GM18502 (cell line): ENCODE measurements around the gene PCDHB9.
"Not testable (repeated sequence)": the region's sequence is repeated elsewhere in the genome, so short reads cannot be mapped to it uniquely, and the experiment has no call there.

Source experiments
- ATAC-seq: cut with Tn5 transposase; IDR thresholded peaks from one replicate; pipeline ENCODE4 v1.9.1; 2021; ENCODE audit warnings: mild to moderate bottlenecking; ENCODE audit not compliant: unreplicated experiment, poor library complexity

The PCDHB9 gene

DNA sequence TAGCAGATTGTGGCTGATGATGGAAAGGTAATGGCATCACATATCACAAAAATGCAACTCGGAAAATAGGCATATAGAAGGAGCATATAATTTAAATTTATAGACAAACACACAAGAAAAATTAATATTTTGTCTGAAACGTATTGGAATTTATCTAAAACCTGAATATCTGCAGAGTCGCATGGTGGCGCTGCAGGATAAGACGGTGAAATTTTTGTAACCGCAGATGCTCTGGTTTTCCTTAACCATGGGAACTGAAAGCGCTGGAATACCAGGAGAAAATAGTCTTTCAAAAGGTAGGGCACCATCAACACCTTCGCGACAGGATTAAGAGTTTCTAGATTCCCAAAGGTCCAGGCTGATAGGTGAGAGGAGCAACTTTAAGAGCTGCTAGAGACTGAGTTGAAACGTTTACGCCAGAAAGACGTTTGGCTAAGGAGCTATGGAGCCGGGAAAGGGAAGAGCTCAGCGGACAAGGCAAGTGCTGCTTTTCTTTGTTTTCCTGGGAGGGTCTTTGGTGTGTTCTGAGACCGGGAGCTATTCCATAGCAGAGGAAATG lies 47.2 kb downstream of the PCDHB9 start:
- ATAC-seq = no peak

DNA sequence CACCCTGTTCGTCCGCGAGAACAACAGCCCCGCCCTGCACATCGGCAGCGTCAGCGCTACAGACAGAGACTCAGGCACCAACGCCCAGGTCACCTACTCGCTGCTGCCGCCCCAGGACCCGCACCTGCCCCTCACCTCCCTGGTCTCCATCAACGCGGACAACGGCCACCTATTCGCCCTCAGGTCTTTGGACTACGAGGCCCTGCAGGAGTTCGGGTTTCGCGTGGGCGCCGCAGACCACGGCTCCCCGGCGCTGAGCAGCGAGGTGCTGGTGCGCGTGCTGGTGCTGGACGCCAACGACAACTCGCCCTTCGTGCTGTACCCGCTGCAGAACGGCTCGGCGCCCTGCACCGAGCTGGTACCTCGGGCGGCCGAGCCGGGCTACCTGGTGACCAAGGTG lies 49.0 kb downstream of the PCDHB9 start:
- ATAC-seq = not testable (repeated sequence)

DNA sequence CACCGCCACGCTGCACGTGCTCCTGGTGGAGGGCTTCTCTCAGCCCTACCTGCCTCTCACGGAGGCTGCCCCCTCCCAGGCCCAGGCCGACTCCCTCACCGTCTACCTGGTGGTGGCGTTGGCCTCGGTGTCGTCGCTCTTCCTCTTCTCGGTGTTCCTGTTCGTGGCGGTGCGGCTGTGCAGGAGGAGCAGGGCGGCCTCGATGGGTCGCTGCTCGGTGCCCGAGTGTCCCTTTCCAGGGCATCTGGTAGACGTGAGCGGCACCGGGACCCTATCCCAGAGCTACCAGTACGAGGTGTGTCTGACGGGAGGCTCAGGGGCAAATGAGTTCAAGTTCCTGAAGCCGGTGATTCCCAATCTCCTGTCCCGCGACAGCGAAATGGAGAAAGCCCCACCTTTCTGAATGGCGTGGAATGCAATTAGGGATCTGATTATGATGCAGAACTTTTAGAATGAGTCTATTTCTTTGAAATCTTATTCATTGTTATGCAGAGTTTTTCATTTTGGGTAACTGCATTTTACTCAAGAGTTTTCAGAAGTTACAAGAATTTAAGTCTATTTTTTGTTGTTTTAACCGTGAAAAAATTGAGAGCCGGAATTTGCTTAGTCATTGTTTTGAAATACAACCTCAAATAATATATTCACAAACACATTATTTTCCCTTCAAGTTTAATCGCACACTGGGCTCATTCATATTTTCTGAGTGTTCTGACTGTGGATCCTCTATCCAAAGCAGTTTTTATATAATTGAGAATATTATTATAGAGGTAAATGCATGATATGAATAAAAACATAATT lies 49.8 kb downstream of the PCDHB9 start:
- no peak for ATAC-seq
